ENCODE results near the gene HTR3B.

DNA sequence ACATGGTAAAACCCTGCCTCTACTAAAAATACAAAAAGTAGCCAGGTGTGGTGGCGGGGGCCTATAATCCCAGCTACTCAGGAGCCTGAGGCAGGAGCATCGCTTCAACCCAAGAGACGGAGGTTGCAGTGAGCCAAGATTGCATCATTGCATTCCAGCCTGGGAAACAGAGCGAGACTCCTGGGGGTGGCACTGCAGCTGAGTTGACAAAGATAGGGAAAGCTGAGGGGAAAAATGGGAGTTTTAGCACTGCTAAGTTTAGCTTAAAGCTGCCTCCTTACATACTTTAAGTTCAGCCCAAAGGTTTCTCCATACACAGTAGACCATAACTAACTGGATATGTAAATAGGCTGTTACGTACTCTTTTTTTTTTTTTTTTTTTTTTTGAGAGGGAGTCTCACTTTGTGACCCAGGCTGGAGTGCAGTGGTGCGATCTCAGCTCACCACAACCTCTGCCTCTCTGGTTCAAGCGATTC is 20.2 kb upstream of the HTR3B start:
- TF ChIP-seq, protein P1, sequence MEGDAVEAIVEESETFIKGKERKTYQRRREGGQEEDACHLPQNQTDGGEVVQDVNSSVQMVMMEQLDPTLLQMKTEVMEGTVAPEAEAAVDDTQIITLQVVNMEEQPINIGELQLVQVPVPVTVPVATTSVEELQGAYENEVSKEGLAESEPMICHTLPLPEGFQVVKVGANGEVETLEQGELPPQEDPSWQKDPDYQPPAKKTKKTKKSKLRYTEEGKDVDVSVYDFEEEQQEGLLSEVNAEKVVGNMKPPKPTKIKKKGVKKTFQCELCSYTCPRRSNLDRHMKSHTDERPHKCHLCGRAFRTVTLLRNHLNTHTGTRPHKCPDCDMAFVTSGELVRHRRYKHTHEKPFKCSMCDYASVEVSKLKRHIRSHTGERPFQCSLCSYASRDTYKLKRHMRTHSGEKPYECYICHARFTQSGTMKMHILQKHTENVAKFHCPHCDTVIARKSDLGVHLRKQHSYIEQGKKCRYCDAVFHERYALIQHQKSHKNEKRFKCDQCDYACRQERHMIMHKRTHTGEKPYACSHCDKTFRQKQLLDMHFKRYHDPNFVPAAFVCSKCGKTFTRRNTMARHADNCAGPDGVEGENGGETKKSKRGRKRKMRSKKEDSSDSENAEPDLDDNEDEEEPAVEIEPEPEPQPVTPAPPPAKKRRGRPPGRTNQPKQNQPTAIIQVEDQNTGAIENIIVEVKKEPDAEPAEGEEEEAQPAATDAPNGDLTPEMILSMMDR (conservative IDR thresholded peaks at IDR 0.05; ENCODE audit: low read depth, low read length), result no peak
- no peak for TF ChIP-seq POLR2A (IDR thresholded peaks at IDR 0.05; ENCODE audit: low read depth, low read length)
- no peak for TF ChIP-seq RFX5 (IDR thresholded peaks at IDR 0.05; ENCODE audit: low read depth, low read length)
- TF ChIP-seq, protein P2, sequence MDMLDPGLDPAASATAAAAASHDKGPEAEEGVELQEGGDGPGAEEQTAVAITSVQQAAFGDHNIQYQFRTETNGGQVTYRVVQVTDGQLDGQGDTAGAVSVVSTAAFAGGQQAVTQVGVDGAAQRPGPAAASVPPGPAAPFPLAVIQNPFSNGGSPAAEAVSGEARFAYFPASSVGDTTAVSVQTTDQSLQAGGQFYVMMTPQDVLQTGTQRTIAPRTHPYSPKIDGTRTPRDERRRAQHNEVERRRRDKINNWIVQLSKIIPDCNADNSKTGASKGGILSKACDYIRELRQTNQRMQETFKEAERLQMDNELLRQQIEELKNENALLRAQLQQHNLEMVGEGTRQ (IDR thresholded peaks at IDR 0.05; ENCODE audit: low read depth, low read length), result no peak
- TF ChIP-seq MAFK (IDR thresholded peaks at IDR 0.05; ENCODE audit: low read depth, low read length), result no peak
- no peak for TF ChIP-seq RAD21 (IDR thresholded peaks at IDR 0.05; ENCODE audit: low read length)
- TF ChIP-seq RCOR1 (IDR thresholded peaks at IDR 0.05; ENCODE audit: insufficient replicate concordance, low read length), result no peak
- TF ChIP-seq MAZ (IDR thresholded peaks at IDR 0.05; ENCODE audit: borderline replicate concordance, low read depth, low read length), result no peak
- TF ChIP-seq MXI1 (IDR thresholded peaks at IDR 0.05; ENCODE audit: borderline replicate concordance, low read depth, low read length), result no peak
